Forelimb muscle (tissue), 1 donor: Measurements from ENCODE around the gene CARNS1. TPM values are rescaled to one million over a fixed set of nuclear protein-coding genes. Genes with fewer than 3 reads are reported as not detected.
A peak's percentile ranks its signal among the peaks of the same experiment; 100 is the strongest.

Experiments
- DNase-seq: peaks from one replicate; pipeline ENCODE4 v3.0.0-alpha.2; 2013; ENCODE audit warnings: low read depth
- polyA plus RNA-seq: library from polyadenylated mRNA; unstranded; fragments of 120-200 nt; gene quantifications from one replicate; pipeline ENCODE4 v1.2.1, GENCODE V29; 2013; ENCODE audit not compliant: insufficient read length

The CARNS1 gene
- polyA plus RNA-seq, 1 donor, result 73.3 TPM

- no peak for DNase-seq
Measured at GRCh38 chr11:67376063-67376820, 39.2 kb upstream of the CARNS1 start.

GRCh38 chr11:67376873-67377808 is 38.3 kb upstream of the CARNS1 start:
- no peak for DNase-seq

DNA sequence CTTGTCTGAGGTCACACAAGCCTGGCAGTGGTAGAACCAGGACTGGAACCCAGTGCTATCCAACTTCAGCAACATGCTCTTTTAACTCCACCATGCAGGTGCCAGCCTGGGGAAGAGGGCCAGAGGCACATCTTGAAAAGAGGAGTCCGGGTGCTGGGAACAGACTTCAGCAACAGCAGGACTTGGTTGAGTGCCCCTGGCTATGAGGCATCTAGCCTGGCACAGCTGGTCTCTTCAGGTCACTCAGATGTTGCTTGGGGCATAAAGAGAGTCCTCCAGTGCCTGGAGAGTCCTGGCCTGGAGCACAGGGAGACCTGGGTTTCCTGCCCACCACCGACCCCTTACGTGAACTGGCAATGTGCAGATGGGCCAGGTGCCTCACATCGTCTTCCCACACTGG is 36.9 kb upstream of the CARNS1 start:
- no peak for DNase-seq

GRCh38 chr11:67379061-67380058 is 36.1 kb upstream of the CARNS1 start:
- no peak for DNase-seq

- DNase-seq, result no peak
Measured at GRCh38 chr11:67381244-67381972, 34.1 kb upstream of the CARNS1 start.

DNA sequence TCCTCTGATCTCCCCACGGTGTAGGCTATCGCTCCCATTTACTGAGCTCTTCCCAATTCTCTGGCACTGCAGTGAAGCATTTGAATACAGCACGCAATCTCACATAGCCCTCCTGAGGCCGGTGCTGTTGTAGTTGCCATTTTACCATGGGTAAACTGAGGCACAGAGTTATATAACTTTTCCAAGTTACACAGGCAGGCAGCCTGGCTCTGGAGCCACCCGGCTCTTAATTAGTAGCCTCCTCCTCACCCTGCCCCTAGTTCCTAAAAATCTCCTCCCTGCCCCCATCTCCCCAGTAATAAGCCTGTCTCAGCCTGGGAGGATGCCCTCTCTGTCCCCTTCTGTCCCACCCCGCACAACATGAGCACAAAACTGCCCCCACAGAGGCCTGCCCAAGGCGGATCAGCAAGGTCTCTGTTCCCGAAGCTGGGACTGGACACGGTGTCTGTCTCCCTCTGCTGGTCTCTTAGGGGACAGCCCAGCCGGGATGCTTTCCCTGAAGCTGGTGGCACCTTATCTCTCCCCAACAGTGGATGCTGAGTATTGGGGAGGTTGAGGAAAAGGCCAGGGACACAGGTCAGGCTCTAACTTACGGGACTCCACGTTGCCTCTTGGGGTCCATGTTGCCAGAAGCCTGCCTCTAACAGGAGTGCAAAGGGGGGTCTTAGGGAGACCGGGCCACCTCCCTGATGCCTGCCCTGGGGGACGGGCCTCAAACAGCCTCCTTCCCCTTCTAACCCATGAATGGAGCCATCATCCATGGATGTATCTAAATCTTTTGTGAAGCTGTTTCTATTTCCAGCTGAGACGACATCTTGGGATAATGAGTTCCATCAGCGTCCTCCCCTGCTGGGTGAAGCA is 33.0 kb upstream of the CARNS1 start:
- no peak for DNase-seq

GRCh38 chr11:67384851-67385366 is 30.6 kb upstream of the CARNS1 start:
- DNase-seq, result no peak

GRCh38 chr11:67387069-67387468 is 28.4 kb upstream of the CARNS1 start:
- DNase-seq, result no peak

GRCh38 chr11:67387518-67387917 is 28.0 kb upstream of the CARNS1 start:
- DNase-seq, result no peak

- DNase-seq, result no peak
Measured at GRCh38 chr11:67389477-67389876, 26.0 kb upstream of the CARNS1 start.

- DNase-seq, result no peak
Measured at GRCh38 chr11:67390947-67391303, 24.6 kb upstream of the CARNS1 start.

DNA sequence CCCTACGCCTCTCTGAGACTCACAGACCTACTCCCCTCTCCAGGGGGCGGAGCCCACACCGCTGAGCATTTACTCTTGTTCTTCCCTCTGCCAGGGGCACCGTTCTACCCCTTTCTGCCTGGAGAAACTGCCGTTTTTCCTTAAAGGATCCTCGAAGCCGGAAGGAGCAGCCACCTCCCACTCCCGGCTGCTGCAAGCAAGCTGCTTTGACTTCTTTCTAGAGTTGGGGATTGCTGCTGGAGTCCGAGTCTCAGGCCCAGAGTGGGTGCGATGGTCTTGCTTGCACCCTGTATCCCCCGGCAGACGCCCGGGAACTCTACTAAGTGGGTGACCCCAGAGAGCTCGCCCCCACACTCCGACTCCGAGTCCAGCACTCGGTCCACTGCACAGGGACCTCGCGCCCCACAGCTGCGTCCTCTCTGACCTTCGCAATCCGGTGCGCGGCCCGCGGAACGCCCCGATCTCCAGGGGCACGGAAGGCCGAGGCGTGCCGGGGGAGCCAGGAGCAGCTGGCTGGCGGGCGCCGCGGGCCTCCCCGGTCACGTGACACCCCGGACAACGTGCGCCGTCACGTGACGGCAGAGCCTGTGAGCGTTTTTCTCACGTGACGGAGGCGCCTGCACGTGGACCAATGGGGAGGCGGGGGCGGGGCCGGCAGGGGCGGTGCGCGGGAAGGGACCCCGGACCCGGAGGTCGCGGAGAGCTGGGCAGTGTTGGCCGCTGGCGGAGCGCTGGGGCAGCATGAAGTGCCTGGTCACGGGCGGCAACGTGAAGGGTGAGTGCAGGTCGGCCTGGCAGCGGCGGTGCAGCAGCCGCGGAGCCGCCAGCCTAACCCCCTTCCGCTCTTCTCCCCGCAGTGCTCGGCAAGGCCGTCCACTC is 23.9 kb upstream of the CARNS1 start, which contains the start of gene RAD9A:
Gene RAD9A, plus strand, starts transcription at position 683 of the 879 bp plus-strand sequence. Its CDS starts 59 bp downstream, at position 742.
- DNase-seq, result peak; percentile 86

DNA sequence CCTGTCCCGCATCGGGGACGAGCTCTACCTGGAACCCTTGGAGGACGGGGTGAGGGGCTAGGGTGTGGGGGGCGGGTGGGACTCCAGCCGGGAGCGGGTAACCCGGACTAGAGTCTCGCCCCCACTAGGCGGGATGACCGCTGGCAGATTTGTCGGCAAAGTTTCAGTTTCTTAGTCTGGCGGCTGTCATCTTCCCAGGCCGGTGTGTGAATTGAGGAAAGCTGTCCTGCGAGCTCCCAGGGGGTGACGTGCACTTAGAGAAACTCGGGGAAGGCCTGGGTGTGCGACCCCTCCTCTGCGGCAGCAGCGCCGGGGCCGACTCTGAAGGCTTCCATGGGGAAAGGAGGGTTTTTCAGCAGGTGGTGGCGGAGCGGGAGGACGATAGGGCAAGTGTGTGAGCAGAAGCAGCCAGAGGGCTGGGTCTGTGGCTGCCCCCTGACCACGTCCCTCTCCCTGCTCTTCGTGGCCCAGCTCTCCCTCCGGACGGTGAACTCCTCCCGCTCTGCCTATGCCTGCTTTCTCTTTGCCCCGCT is 23.2 kb upstream of the CARNS1 start:
- DNase-seq, result no peak

DNA sequence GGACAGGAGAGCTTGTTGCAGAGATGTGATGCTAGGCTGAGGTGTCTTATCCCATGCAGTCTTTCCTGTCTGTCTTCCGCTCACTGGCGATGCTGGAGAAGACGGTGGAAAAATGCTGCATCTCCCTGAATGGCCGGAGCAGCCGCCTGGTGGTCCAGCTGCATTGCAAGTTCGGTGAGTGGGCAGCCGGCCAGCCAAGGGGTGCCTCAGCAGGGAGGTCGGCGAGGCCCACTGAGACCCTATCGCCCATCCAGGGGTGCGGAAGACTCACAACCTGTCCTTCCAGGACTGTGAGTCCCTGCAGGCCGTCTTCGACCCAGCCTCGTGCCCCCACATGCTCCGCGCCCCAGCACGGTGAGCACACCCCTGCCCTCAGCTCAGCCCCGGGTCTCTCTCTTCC is 22.0 kb upstream of the CARNS1 start:
- DNase-seq, result no peak

DNA sequence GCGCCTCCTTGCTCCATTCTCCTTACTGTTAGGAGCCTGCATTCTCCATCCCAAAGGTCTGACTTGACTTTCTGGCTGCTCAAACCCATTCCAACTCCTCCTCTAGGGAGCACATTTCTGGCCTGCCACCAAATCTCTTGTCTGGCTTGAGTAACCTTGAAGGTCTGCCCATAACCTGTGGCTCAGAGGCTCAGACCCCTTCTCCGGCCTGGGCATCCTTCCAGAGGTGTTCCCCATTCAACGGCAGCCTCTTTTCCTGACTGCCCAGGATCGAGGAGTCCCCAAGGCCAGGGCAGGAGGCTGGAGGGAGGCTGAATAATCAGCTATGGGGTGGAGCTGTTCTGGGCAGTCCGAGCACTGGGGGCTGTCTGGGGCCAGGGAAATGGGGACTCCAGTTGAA is 21.5 kb upstream of the CARNS1 start:
- no peak for DNase-seq

DNA sequence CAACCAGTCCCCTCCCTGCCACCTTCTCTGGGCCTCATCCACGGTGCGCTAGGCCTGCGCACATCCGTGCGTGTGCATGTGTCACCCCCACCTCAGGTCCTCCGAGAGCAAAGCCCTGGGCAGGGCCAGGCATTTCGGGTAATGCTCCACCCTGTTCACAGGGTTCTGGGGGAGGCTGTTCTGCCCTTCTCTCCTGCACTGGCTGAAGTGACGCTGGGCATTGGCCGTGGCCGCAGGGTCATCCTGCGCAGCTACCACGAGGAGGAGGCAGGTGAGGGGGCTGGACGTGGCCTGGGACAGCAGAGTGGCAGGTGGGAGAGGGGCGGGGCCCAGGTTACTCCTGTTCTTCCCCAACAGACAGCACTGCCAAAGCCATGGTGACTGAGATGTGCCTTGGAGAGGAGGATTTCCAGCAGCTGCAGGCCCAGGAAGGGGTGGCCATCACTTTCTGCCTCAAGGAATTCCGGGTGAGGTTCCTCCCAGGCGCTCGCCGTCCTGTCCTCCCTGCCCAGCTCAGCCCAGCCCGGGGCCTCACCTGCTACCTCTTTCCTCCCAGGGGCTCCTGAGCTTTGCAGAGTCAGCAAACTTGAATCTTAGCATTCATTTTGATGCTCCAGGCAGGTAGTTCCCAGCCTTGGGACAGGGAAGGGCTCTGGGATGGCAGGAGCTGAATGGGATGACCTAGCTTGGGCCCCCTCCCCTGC is 19.8 kb upstream of the CARNS1 start:
- no peak for DNase-seq

DNA sequence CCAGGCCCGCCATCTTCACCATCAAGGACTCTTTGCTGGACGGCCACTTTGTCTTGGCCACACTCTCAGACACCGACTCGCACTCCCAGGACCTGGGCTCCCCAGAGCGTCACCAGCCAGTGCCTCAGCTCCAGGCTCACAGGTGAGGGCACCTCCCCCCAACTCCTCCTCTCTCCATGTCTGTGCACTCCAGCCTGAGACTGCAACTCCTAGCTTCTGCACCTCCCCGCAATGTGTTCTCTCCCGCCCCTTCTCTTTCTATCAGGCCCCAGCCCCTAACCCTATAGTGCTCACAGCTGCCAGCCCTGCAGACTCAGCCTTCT is 19.3 kb upstream of the CARNS1 start:
- no peak for DNase-seq
